Subcutaneous adipose tissue (tissue), 4 donors: ENCODE results near the gene TNRC6C. TPM values are rescaled to one million over a fixed set of nuclear protein-coding genes. Genes with fewer than 3 reads are reported as not detected.

Experiments used
- total RNA-seq, 4 donors: library from RNA; depleted of rRNA; stranded (reverse); fragments of >200 nt; gene quantifications; one replicate each; pipeline ENCODE4 v1.1.0, GENCODE V29; 2016
- TF ChIP-seq, protein P1 (sequence below): fragments of 450-650 bp; IDR thresholded peaks from one replicate; pipeline ENCODE4 v1.5.1; 2016; ENCODE audit warnings: low read depth, mild to moderate bottlenecking, control low read depth, antibody characterized with exemption, moderate library complexity

TNRC6C gene
- total RNA-seq, 4 donors from 2014 or later: 8.2 to 33.3 (median 13.8) TPM

DNA sequence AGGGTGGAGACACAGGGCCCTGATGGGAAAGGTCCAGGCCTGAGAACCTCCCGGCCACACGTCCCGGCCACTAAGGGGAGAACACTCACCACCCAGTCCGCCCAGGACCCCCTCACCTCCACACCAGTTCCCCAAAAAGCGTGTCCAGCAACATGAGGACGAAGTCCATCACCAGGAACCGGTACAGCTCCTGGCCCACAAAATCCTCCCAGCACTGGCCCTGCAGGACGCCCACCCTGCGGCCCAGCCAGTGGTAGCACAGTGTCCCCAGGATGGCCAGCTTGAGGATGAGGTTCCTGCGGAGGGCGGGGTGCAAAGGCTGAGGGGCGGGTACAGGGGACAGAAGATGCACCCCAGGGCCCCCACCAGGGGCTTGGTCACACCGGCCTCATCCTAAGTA, 162.0 kb downstream of the TNRC6C start:
- TF ChIP-seq, protein P1, sequence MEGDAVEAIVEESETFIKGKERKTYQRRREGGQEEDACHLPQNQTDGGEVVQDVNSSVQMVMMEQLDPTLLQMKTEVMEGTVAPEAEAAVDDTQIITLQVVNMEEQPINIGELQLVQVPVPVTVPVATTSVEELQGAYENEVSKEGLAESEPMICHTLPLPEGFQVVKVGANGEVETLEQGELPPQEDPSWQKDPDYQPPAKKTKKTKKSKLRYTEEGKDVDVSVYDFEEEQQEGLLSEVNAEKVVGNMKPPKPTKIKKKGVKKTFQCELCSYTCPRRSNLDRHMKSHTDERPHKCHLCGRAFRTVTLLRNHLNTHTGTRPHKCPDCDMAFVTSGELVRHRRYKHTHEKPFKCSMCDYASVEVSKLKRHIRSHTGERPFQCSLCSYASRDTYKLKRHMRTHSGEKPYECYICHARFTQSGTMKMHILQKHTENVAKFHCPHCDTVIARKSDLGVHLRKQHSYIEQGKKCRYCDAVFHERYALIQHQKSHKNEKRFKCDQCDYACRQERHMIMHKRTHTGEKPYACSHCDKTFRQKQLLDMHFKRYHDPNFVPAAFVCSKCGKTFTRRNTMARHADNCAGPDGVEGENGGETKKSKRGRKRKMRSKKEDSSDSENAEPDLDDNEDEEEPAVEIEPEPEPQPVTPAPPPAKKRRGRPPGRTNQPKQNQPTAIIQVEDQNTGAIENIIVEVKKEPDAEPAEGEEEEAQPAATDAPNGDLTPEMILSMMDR: no peak

DNA sequence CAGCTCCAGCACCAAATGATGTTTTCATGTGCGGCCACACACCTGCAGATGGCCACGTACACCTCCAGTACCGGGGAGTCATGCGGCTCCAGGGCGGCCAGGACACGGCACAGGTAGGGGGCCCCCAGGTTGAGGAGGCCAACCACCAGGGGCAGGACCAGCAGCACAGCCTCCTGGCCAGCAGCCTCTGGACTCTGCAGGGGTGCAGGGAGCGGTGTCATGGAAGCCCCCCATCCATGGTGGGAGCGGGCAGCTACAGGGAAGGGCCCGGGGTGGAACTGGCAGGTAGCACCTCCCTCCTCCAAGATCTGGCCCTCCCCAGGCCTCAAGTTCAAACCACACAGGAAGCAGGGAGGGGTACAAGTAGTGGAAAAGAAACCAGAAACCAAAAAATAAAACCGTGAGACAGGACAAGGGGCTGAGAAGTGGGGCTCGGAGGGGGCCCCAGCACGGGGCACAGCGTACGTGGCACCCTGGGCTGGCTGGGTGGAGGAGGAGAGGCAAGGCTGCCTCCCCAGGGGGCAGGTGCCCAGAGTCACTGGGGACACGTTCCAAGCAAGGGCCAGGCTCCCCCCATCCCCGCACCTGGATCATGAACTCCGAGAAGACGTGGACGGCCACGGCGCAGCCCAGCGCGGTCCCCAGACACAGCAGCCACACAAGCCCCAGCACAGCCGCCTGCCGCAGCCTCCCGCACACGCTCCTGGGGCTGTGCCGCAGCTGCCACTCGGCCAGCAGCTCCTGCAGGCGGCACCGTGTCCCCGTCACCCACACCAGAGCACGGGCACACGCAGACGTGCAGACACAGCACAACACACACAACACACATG, 162.7 kb downstream of the TNRC6C start:
- TF ChIP-seq, protein P1: no peak

DNA sequence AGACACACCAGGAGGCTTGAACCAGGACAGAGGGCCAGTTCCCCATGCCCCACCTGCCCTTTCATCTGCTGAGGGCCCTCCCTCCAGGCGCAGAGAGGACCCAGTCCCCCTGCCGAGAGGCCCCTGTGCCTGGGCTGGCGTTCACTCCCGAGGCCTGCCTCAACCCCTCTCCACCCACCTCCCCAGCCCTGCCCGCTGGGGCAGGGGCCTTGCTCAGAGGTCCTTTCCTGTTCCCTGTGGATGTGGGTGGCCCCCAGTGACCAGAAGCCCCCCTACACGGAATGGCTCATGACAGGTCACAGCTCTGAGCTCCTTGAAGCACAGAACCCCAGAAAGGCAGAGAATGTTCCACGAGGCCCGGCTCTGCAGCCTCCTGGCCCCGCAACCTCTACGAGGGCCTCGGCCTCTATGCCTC, 163.3 kb downstream of the TNRC6C start:
- TF ChIP-seq, protein P1: no peak

DNA sequence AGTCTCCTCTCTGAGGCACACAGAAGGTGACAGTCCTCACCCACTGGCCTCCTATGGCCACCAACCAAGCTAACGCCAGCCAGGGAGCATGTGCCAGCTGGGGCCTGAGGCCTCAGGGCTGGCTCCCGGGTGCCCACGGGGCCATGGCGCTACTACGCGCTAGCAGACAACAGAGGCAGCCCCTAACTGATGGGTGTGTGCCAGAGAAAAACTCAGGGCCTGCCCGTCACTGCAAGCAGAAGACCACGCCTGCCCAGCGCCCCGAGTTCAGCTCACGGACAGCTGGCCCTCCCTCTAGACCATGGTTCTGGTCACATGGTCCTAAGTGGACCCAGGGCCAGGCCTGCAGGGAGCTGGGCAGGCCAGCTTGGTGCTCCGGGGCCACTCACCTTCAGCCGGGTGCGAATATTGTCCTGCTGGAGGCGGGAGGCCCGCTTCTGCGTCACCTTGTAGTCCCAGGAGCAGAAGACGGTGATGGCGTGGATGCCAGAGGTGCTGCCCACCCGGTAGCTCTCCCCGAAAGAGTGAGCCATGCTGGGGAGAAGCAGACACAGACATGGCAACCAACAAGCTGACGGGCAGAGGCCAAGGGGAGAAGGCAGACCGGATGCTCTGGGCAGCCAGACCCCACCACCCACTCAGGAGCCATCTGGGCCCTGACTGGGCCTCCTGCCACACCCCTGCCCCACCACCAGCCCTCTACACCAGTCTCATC, 163.9 kb downstream of the TNRC6C start:
- TF ChIP-seq, protein P1: no peak

DNA sequence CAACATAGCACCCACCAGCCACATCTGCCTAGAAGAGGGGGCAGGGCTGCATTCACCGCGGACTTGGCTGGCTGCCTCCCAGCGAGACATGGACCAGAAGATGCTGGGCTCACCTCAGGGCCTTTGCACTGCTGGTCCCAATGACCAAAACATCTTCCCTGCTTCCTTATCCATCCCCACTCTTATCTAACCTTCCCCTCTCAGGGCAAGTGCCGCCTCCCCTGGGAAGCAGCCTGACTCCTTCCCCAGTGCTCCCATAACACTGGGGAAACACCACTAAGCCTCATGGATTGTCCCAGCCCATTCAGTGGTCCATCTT, 164.4 kb downstream of the TNRC6C start:
- TF ChIP-seq, protein P1: no peak

DNA sequence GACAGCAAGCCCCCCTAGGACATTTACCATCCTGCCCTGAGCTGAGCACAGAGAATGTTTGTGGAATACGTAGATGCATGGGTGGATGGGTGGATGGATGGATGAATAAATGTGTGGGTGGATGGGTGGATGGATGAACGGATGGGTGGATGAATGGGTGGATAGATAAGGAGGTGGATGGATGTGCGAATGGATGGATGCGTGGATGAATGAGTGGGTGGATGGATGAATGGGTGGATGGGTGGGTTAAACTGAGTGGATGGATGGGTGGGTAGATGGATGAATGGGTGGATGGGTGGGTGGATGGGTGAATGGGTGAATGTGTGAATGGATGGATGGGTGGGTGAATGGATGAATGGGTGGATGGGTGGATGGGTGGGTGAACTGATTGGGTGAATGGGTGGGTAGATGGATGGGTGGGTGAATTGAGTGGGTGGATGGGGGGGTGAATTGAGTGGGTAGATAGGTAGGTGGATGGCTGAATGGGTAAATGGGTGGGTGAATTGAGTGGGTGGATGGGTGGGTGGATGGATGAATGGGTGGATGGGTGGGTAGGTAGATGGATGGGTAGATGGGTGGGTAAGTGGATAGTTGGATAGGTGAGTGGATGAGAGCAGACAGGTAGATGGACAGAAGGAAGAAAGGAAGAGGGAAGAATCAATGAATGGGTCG, 164.9 kb downstream of the TNRC6C start:
- TF ChIP-seq, protein P1: no peak

DNA sequence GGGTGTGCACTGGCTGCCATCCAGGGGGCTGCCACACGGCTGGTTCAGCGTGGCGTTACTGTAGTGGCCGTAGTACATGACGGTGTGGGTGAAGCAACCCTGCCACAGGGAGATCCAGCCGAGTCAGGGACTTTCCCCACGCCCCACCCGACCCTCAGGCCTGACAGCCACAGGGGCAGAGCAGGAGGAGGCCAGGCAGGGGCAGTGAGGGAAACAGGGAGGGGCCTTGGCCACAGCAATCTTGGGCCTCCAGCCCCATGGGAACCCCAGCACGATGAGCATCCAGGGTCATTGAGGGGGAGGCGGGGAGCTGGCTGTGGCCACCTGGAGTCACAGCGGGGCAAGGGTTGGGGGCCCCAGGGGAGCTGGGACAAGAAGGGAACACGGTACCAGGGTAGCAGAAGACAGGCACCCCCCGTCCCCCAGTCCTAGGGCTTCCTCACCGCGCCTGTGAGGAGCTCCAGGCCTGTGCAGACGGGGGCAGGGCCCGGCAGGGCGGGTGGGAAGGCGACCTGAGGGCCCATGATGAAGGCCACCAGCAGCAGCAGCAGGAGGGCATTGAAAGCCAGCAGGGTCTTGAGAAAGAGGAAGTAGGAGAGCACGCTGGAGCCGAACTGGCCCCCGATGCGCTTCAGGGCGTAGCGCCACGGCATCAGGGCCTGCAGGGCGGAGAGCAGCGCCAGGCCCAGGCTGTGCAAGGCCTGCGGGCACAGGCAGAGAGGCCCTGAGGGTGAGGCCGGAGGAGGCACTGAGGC, 165.8 kb downstream of the TNRC6C start:
- TF ChIP-seq, protein P1: no peak
